C1 segment of cervical spinal cord (tissue), 14 donors: Measurements from ENCODE around the gene USP35.
"Not testable (repeated sequence)": the region's sequence is repeated elsewhere in the genome, so short reads cannot be mapped to it uniquely, and the experiment has no call there.

Source experiments
- DNase-seq, 14 donors: peaks; one replicate each; lab custom pipeline; 2025; lab: John Stamatoyannopoulos, UW

USP35 gene

GRCh38 chr11:78170413-78170812, 18.3 kb upstream of the USP35 start:
- DNase-seq: no peak

- no peak for DNase-seq
Measured at GRCh38 chr11:78170874-78171549, 17.7 kb upstream of the USP35 start.

GRCh38 chr11:78171951-78172350, 16.8 kb upstream of the USP35 start:
- DNase-seq: no peak

- DNase-seq: not testable (repeated sequence)
Measured at GRCh38 chr11:78175862-78176261, 12.9 kb upstream of the USP35 start.

- no peak for DNase-seq
Measured at GRCh38 chr11:78176605-78177141, 12.0 kb upstream of the USP35 start.

GRCh38 chr11:78177216-78177615, 11.5 kb upstream of the USP35 start:
- no peak for DNase-seq

- DNase-seq: no peak
Measured at GRCh38 chr11:78179459-78180071, 9.2 kb upstream of the USP35 start.

GRCh38 chr11:78180751-78181150, 8.0 kb upstream of the USP35 start:
- DNase-seq: no peak

GRCh38 chr11:78181185-78181584, 7.5 kb upstream of the USP35 start:
- DNase-seq: no peak

GRCh38 chr11:78187366-78188285, 1.1 kb upstream of the USP35 start:
- peak in 1 of 14 donors; percentile 68 for DNase-seq

- no peak for DNase-seq
Measured at GRCh38 chr11:78189174-78189724, 530 bp downstream of the USP35 start.

GRCh38 chr11:78189851-78190250, 1.1 kb downstream of the USP35 start:
- no peak for DNase-seq

- DNase-seq: no peak
Measured at GRCh38 chr11:78190374-78190773, 1.7 kb downstream of the USP35 start.

GRCh38 chr11:78190871-78191538, 2.3 kb downstream of the USP35 start:
- DNase-seq: no peak

GRCh38 chr11:78192223-78192719, 3.6 kb downstream of the USP35 start:
- DNase-seq: peak in 1 of 14 donors; percentile 6

GRCh38 chr11:78192911-78193351, 4.2 kb downstream of the USP35 start:
- DNase-seq: no peak

- no peak for DNase-seq
Measured at GRCh38 chr11:78193806-78194205, 5.1 kb downstream of the USP35 start.

GRCh38 chr11:78194490-78194889, 5.8 kb downstream of the USP35 start:
- DNase-seq: no peak

- DNase-seq: no peak
Measured at GRCh38 chr11:78195917-78196560, 7.3 kb downstream of the USP35 start.

GRCh38 chr11:78196661-78197091, 8.0 kb downstream of the USP35 start:
- no peak for DNase-seq
